Measurements from ENCODE around the gene MRPL20.

DNA sequence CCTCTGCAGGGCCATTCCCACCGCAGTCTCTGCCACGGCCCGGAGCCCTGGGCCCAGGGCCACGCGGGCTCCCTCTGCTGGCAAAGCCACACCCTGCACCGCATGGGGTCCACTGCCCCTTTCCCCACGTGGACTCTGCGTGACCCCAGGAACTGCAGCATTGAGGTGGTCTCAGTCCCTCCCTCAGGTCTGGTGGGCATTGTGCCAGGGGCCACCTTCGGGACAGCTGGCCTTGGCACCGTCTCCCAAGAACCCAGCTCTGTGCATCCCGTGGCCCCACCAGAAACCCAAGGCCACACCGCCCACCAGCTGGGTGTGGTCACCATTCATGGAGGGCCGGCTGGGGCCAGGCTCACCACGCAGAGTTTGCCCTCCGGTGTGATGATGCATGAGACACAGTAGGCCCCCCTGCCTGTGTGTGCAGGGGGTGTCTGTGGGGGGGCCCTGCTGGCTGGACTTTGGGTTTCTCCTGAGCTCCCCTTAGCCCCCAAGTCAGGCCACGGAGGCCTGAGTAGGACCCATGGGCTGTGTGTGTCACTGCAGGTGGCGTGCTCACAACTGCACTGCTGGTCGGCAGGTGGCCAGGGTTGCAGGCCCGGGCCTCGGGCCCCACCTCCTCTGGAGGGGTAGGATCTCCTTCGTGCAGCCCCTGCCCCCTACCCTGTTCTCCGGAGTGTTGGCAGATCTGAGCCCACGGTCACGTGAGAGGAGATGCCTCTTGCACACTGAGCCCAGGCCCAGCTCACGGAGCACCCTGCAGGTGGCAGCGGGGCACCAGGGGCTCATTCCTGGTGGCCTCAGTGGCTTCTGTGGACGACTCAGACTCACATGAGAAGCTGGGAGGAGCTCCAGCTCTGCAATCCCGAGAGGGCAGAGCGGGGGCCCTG lies 34.2 kb upstream of the MRPL20 start:
- no peak for TF ChIP-seq EZH2phosphoT487 (IDR thresholded peaks at IDR 0.05; ENCODE audit: borderline replicate concordance, low read length)
- TF ChIP-seq CTCF (IDR thresholded peaks at IDR 0.05; ENCODE audit: low read depth, low read length, poor library complexity, severe bottlenecking), result peak; percentile 91
